Stimulated activated CD4-positive, alpha-beta T cell treated with anti-CD3 and anti-CD28 coated beads, TNF-alpha, amount 100 ng/mL, for 48 hours (primary cell): ENCODE measurements around the gene MTURN.
"Not testable (repeated sequence)": the region's sequence is repeated elsewhere in the genome, so short reads cannot be mapped to it uniquely, and the experiment has no call there.

Experiments
- DNase-seq, 3 donors: peaks; one replicate each; pipeline ENCODE4 v3.0.0-alpha.2; 2020; ENCODE audit warnings: low read depth in 3 of 3

The MTURN gene

GRCh38 chr7:30134611-30135300, at the start of gene MTURN:
MTURN (plus strand) TSS chr7:30134986; CDS start chr7:30135137, 151 bp downstream.
- peak; percentile 69 to 80 (median 69) for DNase-seq

- no peak for DNase-seq
Measured at GRCh38 chr7:30086529-30086928, 48.3 kb upstream of the MTURN start.

DNA sequence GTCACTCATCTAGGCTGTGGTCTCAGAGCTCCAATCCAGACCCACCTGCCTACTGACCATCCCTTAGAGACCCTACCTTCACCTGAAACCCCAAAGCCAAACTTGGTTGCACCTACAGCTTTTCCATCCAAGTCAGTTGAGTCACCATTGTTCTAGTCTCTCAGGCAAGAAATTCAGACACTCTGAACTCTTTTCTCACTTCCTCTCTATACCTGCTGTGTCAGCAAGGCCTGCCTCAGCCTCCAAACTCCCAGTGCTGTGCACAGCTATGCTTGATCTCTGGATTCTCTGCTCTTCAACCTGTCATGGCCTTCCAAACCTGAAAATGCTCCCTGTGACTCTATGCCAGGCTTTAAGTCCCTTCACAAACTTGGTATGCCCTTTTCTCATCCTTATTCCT, 47.4 kb upstream of the MTURN start:
- no peak for DNase-seq

DNA sequence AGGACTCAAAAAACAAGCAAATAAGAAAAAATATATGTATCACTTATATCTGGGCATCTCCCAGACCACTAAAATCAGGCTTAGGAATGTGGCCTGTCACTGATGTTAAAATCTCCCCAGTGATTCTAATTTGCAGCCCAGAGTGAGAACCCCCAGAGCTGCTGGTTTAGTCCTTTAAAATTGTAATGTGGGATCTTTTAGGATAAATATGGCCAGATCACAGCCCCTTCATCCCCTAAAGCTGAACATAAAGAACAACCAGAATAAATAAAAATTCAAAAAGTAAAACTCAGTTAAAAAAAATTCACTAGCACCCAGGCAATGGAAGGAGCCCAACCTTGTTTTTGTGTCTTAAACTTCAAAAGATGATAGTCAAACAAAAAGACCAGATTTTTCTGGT, 46.4 kb upstream of the MTURN start:
- no peak for DNase-seq

GRCh38 chr7:30090111-30090510, 44.7 kb upstream of the MTURN start:
- DNase-seq = no peak

- no peak for DNase-seq
Measured at GRCh38 chr7:30091491-30091912, 43.3 kb upstream of the MTURN start.

- DNase-seq = no peak
Measured at GRCh38 chr7:30091987-30092386, 42.8 kb upstream of the MTURN start.

DNA sequence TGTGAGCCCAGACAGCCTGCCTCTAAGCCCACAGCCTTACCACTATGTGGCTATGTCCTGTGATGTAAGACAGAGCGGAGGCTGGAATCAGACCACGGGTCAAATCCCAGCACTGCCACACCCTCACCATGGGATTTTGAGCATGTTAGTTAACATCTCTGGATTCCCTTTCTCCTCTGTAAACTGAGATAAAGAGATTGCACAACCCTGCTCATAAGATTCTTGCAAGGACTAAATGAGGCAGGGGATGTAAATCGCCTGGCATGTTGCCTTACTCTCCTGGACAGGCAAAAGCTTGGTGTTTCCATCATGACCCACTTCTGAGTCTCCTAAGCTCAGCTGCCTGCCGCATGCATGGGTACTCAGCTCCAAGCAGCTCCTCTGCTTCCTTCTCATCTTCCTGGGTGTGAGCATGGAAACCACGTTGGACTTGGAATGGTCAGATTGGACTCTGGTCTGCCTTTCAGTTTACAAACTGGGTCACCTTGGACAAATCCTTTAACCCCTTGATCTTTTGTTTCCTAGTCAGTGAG, 41.3 kb upstream of the MTURN start:
- DNase-seq = no peak

GRCh38 chr7:30098599-30098998, 36.2 kb upstream of the MTURN start:
- DNase-seq = not testable (repeated sequence)

DNA sequence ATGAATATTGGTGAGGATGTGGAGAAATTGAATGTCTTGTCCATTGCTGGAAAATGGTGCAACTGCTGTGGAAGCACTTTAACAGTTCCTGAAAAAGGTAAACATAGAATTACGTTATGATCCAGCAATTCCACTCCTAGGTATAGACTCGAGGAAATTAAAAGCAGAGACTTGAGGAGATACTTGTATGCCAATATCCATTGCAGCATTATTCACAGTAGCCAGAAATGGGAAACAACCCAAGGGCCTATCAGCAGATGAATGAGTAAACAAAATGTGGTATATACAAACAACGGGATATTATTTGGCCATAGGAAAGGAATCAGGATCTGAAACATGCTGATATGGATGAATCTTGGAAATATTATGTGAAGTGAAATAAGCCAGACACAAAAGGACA, 32.5 kb upstream of the MTURN start:
- no peak for DNase-seq

GRCh38 chr7:30104157-30104556, 30.6 kb upstream of the MTURN start:
- DNase-seq = no peak

GRCh38 chr7:30112103-30112713, 22.6 kb upstream of the MTURN start:
- DNase-seq = no peak

DNA sequence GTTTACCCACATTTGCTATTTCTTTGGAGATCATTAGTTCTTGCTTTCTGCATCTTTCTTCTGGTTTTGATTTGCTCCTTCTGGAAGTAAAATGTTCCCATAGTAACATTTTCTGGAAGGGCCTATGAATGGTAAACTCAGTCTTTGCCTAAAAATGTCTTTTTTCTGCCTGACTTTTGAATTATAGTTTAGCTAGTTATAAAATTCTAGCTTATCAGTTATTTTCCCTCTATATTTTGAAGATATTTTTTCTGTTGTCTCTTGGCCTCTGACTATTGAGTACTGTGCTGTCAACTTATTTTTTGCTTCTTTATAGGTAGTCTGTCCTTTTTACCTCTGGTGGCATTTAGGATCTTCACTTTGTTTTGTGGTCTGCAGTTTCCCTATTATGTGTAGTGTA, 21.6 kb upstream of the MTURN start:
- no peak for DNase-seq

DNA sequence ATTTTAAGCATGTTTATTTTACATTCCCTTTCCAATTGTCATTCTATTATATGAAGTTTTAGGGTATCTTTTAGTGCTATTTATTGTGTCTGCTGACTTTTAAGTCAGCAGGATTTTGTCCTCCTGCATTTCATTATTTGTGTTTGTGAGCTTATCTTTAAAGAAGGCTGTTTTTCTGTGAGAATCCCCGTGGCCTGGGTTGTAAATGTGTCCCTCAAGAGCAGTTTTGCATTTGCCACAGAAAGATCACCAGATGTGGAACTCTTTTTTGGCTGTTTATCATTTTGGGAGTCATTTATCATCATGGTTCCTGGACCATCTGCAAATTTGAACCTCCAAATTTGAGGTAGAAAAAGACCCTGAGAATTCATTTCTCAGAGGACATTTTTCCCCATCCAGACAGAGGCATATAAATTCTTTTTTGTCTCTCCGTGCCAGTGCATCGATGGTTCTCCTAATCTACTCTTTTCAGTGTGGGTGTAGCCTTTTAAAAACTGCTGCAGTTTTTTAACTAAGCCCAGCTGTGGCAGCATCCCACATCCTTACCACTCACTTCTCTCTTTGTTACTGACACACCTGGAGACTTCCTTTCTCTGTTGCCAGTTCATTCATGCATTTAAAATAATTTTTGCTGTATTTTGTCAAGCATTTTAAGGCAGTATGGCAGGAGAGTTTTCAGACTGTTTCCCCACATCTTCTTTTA, 20.1 kb upstream of the MTURN start:
- no peak for DNase-seq

- no peak for DNase-seq
Measured at GRCh38 chr7:30115709-30116297, 19.0 kb upstream of the MTURN start.

DNA sequence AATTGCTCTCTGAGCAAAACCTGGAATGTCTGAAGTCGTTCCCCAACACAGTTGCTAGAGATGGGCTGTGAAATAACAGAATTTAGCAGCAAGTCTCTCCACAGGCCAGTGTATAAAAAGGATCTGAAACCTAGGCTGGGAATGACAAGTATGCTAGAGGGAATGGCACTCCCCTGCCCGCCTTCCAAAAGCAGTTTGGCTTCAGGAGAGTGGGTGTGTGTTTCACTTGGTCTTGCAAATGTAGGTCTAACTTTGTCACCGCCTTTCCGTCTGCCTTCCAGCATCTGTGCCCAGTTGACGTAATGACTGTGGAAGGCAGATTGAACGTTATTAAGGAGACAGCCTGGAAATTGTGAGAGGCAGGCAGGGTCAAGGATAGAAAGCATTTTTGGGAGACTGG, 18.0 kb upstream of the MTURN start:
- DNase-seq = no peak

DNA sequence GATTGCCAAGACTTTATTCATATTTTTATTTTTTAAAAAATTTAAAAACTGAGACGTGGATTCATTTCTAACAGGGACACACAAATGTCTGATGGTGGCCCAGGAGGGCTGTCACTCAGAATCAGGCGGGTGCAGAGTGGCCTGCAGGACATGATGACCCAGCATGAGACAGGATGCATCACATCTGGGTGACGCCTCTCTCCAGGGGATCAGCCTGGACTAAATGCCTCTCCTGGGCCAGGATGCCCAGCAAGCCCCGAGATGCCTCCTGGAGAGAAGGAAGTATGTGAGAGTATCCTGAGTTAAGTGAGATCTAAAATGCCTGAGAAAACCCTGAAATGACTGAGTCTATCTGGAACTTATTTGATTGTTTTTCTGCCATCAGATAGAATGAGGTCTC, 16.9 kb upstream of the MTURN start:
- DNase-seq = no peak

GRCh38 chr7:30119890-30120577, 14.8 kb upstream of the MTURN start:
- DNase-seq = no peak

DNA sequence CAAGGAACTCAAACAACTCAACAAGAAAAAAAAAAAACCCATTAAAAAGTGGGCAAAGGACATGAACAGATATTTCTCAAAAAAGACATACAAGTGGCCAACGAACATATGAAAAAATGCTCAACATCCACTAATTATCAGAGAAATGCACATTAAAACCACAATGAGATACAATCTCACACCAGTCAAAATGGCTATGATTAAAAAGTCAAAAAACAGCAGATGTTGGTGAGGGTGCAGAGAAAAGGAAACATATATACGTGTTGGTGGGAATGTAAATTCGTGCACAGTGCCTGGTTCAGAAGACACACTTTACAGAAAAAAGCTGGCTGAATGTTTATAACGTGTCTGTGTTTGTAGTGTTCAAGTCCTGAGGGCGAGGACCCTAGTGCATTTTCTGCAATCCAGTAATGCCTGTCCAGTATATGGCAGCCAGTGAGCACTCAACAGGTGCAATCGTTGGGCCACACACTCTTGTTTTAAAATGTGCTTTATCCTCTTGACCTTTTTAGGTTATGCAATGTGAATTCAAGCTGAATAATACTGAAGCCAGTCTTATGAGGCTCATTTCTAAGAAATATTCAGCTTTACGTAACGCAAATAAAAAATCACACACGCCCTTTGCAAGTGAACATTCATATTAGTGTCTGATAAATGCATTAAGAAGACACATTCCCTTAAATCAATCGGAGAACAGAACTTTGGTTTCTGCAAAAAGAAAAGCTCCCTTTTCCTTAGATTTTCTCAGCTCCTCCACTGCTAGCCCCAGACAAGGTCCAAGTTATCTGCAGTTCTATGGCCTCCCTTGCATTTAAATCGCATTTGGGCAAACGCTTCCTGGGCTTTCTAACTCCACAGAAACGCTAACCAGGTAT, 813 bp upstream of the MTURN start:
- no peak for DNase-seq

DNA sequence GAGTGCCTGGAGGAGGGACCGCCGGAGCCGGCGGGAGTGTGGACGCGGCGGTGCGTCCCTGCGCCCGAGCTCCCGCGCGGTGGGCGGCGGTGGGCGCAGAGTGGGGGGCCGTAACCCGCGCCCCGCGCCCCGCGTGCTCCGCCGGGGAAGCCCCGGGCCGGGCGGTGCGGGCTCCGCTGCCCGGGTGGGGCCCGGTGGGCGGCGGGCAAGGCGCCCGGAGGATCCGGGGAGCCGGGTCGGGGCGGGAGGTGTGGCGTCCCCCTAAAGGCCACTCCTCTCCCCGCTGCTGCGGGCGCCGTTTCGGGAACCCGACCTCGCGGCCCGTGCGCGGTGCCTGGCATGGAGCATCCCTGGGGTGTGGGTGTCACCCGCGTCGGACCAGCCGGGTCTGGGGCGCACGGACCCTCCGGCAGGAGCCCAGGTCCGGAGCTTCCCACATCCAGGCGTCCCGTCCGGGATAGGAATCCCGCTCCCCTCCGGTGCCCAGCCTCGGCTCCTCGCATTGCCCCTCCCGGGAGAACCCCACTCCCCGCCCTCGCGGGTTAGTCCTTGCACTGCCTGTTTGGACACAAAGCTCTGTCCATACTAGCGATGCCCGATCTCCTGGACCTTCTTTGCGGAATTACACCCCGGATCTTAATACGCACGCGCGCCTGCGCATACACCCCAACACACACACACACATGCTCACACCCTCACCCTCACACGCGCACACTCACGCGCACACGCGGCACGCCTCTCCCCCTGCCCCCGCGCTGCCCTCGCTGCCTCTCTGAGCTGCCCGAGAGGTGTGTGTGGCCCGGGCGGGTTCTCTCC, 723 bp downstream of the MTURN start:
- peak in 2 of 3 donors; percentile 18 to 41 for DNase-seq
